ENCODE results near the gene SINHCAF.
A peak's percentile ranks its signal among the peaks of the same experiment; 100 is the strongest.
"Not testable (repeated sequence)": the region's sequence is repeated elsewhere in the genome, so short reads cannot be mapped to it uniquely, and the experiment has no call there.

Gene SINHCAF

GRCh38 chr12:31259136-31259886, 66.6 kb downstream of the SINHCAF start:
- DNase-seq, result no peak

GRCh38 chr12:31257784-31258183, 68.2 kb downstream of the SINHCAF start:
- DNase-seq, result no peak

- DNase-seq, result not testable (repeated sequence)
Observed at GRCh38 chr12:31251707-31252611, 74.0 kb downstream of the SINHCAF start.

- DNase-seq, result no peak
Observed at GRCh38 chr12:31250179-31250578, 75.8 kb downstream of the SINHCAF start.

GRCh38 chr12:31249356-31249755, 76.6 kb downstream of the SINHCAF start:
- no peak for DNase-seq

GRCh38 chr12:31248815-31249214, 77.1 kb downstream of the SINHCAF start:
- DNase-seq, result no peak

GRCh38 chr12:31248337-31248736, 77.6 kb downstream of the SINHCAF start:
- no peak for DNase-seq

GRCh38 chr12:31246470-31246850, 79.5 kb downstream of the SINHCAF start:
- no peak for DNase-seq

- no peak for DNase-seq
Observed at GRCh38 chr12:31245822-31246469, 80.0 kb downstream of the SINHCAF start.

GRCh38 chr12:31242418-31242817, 83.5 kb downstream of the SINHCAF start:
- DNase-seq, result not testable (repeated sequence)

GRCh38 chr12:31238764-31239387, 87.1 kb downstream of the SINHCAF start:
- peak; percentile 60 for DNase-seq

- DNase-seq, result not testable (repeated sequence)
Observed at GRCh38 chr12:31238333-31238732, 87.6 kb downstream of the SINHCAF start.

GRCh38 chr12:31236998-31237637, 88.8 kb downstream of the SINHCAF start:
- no peak for DNase-seq

- no peak for DNase-seq
Observed at GRCh38 chr12:31235868-31236395, 90.0 kb downstream of the SINHCAF start.

- peak; percentile 62 for DNase-seq
Observed at GRCh38 chr12:31234955-31235867, 90.7 kb downstream of the SINHCAF start.

- no peak for DNase-seq
Observed at GRCh38 chr12:31234053-31234840, 91.7 kb downstream of the SINHCAF start.

GRCh38 chr12:31233061-31233730, 92.8 kb downstream of the SINHCAF start:
- no peak for DNase-seq

- DNase-seq, result no peak
Observed at GRCh38 chr12:31232361-31232965, 93.5 kb downstream of the SINHCAF start.
